GM19351 (cell line): ENCODE measurements around the gene NAT16.
A peak's percentile ranks its signal among the peaks of the same experiment; 100 is the strongest.

Experiments used
- ATAC-seq: cut with Tn5 transposase; IDR thresholded peaks from one replicate; pipeline ENCODE4 v1.9.1; 2021; ENCODE audit warnings: mild to moderate bottlenecking, moderate library complexity; ENCODE audit not compliant: unreplicated experiment

Gene NAT16

DNA sequence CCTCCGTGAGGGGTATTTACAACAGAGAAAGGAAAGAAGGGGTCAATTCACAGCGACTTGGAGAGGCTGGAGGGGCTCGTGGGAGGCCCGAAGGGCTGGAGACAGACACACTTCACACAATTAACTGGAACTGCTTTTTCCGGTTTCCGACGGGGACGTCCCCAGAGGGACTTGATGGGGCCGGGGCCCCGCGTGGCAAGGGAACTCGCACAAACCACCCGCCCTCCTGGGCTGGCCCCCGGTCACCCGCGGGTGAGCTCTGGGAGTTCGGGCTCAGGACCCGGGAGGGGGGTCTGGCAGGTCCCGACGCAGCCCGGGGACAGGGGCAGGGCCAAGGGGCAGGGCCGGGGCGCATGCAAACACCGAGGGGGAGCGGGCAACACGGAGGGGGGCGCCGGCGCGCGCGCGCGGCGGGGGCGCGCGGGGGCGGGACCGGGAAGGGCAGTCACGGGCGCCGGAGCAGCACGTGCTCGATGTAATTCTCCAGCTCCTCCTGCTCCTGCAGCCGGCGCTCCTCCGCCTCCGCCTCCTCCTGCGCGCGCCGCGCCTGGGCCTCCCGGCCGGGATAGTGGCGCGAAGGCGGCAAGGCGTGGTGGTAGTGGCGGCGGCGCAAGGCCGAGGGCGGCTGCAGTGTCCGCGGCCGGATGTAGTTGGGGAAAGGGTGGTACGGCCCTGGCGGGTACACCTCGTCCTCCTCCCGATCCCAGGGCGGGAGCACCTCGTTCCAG lies 17.4 kb downstream of the NAT16 start:
- ATAC-seq: no peak

DNA sequence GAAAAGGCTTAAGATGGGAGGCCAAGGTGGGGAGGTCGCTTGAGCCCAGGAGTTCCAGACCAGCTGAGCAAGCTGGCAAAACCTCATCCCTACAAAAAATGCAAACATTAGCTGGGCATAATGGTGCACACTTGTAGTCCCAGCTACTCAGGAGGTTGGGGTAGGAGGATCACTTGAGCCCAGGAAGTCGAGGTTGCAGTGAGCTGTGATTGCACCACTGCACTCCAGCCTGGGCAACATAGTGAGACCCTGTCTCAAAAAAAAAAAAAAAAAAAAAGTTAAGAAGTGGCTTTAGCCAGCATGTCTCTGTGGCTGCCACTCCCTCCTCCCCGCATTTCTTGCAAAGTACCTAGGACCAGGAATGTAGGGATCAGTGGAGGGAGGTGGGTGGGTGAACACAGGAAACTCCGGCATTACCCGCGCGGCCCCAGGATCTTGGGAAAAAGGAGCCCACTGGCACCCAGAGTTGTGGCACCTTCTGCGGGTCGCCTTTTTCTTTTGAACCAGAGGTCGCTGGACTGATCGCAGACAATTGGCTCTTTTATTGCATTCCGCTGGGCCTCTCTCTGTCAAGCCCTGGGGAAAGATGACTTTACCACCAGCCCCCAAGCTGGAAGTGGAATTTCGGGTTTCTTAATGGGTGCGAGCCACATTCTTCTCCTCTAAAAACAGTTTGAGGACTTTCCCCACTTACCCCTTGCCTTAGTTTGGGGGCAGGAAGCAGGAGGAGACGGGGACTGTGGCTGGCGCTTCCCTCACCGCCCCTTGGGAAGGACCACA lies 18.2 kb downstream of the NAT16 start:
- no peak for ATAC-seq

DNA sequence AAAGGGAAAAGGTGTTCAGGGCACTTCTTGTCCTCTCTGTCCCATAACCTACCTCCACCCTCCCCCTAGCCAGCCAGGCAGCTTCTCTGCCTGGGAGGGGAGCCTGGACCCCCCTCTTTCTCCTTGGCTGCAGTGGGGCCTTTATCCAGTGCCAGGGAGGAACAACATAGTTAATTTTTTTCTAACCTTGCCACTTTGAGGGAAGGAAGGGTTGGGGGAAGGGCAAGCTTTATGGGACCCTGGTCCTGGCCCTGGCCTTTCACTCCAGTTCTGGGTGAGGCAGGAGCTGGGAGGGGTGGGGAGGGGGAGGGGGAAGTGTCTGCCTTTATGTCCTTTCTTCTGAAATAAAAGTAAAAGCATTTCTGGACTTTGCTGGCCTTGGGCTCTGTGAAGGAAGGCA lies 19.2 kb downstream of the NAT16 start:
- no peak for ATAC-seq

DNA sequence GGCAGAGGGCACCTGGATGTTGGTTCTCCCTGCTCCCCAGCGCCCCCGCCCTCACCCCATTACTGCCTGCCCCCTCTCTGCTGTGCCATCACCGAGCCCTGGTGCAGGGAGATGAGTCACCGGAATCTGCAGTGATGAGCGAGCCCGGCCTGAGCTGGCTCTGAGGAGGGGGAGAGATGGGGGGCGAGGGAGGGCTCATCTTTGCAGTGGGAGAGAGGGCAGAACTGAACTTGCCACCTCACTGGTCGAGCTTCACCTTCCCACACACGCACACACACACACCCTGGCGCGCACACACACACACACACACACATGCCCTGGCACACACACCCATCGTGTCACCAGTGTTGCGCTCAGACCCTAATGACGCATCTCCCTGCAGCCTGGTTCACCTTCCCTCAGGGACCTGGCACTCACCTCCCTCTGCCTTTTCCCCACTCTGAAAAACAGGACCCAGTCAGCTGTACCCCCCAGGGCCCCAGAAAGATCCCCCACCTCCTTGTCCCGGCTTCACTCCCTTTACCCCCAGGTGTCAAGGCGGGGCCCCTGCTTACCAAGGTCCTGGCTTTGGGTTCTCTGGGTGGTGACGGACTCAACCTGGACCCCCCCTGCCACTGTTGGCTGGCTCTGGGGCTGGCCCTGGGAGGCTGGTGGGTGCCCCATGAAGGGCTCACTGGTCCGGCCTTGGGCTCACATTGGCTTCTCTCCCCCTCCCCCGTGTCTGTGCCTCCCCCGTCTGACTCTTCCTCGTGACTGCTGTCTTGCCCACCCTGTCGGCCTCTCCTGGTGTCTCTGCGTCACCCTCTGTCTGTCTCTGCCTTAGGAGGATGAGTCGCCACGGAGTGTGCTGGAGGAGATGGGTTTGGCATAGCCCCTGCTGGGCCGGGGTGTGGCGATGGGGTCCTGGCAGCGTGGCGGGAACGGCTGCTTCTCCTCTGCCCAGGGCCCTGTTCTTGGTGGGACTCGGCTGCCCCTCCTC lies 20.1 kb downstream of the NAT16 start:
- no peak for ATAC-seq

DNA sequence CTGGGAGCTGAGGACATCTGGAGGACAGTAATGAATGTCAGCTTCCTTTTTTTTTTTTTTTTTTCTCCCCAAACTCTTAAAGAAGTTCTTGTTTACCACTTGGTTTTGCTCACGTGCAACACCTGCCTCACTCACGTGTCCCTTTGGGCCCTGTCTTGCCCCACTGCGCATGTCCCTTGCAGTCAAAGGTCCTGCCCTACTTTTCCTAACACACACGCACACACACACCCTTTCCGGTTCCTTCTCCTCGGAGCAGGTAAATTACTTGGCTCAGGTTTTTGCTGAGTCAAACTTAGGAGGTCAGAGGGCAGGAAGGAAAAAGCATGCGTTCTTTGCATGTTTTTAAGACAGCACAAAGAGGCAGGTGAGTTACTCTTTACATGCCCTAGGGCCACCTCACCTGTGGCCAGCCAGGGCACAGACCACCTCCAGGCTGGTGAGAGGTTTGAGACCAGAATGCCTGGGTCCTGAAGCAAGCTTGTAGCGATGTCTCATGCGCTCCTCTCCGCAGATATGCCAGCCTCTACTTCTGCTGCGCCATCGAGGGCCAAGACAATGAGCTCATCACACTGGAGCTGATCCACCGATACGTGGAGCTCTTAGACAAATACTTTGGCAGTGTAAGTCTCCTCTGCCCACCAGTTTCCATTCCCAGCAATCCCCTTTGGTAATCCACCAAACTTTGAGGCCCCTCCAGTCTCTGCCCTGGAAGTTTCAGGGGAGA lies 23.1 kb downstream of the NAT16 start:
- ATAC-seq: no peak

DNA sequence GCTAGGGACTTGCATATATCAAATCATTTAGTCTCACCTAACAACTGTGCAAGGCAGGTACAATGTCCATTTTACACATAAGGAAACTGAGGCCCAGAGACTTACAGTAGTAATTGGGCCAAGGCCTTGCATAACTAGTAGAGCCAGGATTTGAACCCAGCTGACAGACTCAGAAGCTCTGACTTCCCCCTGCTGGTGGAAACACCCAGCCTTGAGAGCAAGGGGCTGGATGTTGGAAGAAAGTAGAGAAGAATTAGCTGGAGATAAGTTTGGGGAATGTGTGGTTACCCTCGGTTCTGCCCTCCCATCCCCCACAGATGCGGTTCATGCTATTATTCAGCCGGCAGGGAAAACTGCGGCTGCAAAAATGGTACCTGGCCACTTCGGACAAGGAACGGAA lies 23.8 kb downstream of the NAT16 start:
- no peak for ATAC-seq

DNA sequence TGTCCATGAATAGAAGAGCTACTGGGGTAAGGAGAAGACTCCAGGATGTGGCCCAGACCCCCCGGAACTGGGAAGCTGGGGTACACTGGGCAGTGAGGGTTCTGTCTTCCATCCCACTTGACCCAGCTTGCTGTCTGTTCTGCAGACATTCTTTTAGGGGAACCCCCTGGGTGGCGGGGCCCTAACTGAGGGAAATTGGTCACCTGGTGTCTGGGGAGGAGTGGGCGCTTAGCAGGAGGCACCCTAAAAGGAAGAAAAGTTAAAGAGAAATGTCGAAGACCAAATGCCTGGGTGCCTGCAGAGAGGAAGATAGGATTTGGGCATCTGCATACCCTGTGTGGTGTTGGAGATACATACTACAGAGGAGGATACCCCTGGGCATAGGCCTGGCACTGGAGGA lies 24.8 kb downstream of the NAT16 start:
- no peak for ATAC-seq

DNA sequence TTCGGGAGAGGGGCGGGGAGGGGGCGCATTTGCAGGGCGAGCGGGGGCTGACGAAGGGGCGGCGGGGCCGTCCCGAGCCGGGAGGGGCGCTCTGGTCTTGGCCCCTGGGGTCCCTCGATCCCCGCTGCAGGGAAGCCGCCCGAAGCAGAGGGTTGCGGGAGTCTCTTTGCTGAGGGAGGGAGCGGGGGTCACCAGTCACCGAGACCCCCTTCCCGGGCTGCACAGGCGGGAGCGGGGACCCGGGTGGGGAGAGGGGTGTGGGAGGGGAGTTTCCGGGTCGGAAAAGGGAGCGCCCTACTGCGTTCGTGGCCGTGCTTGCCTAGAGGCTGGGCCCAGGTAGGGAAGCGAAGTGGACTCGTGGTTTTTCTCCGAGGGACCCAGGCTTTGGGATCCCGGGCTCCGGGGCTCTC lies 25.4 kb downstream of the NAT16 start:
- peak; percentile 33 for ATAC-seq

DNA sequence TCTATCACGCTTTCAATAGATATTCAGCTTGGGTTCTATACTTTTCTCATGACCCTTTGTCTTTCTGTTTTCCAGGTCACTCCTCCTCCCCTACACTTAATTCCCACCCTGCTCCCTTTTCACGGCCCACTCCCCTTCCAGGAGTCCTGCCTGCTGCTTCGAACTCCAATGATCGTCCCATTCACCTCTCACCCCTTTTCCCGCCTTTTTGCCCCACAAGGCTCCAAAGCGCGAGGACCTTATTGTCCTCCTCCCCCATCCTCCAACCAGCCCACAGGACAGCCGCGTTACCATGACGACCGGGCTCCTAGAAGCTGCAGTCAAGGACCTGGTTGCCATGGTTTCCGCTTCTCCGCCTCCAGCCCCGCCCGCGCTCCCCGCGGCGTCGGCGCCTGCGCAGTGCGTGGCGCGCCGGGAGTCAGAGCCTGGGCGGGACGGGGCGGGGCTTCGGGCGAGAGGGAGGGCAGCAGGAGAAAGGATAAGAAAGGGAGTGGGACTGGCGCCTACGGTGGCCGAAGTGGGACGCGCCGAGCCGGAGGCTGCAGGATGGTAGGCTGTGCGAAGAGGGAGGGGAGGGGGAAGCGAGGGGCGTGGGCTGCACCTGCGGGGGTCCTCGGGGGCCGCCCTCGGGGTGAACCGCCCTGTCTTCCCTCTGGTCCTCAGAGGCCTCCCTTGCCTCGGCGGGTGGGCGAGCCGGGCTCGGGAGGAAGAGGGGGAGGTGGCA lies 26.0 kb downstream of the NAT16 start, which contains the start of gene AP1S1:
AP1S1 (plus strand) TSS at position 508 of the 724 bp plus-strand sequence; CDS start at position 547, 39 bp downstream.
- ATAC-seq: peak; percentile 82

DNA sequence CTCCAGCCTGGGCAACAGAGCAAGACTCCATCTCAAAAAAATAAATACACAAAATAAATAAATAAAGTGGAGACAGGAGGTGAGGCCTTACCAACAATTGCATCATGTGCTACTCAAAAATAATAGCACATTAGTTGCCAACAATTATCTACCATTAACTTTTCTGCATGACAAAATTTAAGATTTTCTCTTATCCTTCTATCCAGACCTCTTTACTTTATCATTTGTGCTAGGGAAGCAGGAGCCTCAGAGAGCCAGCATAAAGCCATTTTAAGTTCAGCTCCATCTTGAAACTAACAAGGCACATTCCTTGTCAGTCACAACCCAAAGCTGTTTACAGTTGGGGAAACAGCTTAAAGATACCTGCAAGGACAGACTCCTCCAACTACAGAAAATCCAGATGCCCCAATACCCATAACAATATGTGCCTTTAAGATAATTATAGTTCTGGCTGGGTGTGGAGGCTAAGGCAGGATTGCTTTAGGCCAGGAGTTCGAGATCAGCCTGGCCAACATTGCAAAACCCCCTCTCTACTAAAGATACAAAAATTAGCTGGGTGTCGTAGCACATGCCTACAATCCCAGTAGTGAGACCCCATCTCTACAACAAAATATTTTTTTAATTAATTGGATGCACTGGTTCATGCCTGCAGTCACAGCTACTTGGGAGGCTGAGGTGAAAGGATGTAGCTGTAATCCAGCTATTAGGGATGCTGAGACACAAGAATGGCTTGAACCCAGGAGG lies 28.0 kb downstream of the NAT16 start:
- no peak for ATAC-seq

DNA sequence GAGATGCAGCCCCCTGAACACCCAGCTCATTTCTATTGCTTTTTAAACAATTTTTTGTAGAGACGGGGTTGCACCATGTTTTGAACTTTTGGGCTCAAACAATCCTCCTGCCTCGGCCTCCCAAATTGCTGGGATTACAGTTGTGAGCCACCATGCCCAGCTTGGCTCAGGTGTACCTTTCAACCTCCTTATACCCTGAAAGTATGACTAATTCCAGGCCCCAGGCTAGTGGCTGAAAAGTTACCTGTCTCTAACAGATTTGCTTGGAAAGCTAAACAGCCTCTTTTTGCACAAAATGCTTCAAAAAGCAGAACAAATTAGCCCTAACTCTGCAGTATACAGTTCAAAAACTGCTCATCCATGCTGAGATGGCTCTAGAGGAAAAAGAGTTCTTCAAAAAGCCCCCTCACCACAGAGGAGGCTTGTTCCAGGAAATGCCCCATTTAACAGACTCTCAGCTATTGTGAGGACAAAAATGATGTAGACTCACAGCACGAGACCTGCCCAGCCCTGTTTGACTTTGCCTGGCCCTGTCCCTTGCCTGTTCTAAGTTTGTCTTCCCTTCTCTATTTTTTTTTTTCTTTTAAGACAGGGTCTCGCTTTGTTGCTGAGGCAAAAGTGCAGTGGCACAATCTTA lies 39.2 kb downstream of the NAT16 start:
- no peak for ATAC-seq

DNA sequence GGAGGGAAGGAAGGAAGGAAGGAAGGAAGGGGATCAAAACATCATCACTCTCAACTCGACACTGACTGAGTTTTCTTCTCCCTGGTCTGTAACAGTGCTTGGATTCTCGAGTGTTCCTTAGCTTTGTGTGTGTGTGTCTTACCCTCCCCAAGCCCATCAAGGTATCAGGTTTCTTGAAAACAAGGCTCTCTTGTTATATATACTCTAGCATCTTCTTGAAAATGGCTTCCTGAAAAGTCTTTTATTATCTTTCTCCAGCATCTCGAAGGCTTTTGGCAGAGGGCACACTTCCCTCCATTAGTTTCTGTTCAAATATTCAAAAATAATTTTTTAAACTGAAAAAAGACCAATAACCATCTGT lies 39.8 kb downstream of the NAT16 start:
- ATAC-seq: no peak

DNA sequence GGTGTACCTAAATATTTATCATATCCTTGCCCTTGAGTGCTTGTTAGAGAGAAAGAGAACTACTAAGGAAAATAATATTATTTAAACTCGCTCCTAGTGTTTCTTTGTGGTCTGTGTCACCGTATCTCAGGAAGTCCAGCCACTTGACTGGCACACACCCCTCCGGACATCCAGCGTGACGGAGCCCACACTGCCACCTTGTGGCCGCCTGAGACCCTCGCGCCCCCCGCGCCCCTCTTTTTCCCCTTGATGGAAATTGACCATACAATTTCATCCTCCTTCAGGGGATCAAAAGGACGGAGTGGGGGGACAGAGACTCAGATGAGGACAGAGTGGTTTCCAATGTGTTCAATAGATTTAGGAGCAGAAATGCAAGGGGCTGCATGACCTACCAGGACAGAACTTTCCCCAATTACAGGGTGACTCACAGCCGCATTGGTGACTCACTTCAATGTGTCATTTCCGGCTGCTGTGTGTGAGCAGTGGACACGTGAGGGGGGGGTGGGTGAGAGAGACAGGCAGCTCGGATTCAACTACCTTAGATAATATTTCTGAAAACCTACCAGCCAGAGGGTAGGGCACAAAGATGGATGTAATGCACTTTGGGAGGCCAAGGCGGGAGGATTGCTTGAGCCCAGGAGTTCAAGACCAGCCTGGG lies 41.8 kb downstream of the NAT16 start:
- peak; percentile 75 for ATAC-seq

DNA sequence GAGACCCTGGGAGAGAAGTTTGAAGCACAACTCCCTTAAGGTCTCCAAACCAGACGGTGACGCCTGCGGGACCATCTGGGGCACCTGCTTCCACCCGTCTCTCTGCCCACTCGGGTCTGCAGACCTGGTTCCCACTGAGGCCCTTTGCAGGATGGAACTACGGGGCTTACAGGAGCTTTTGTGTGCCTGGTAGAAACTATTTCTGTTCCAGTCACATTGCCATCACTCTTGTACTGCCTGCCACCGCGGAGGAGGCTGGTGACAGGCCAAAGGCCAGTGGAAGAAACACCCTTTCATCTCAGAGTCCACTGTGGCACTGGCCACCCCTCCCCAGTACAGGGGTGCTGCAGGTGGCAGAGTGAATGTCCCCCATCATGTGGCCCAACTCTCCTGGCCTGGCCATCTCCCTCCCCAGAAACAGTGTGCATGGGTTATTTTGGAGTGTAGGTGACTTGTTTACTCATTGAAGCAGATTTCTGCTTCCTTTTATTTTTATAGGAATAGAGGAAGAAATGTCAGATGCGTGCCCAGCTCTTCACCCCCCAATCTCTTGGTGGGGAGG lies 42.4 kb downstream of the NAT16 start:
- no peak for ATAC-seq

DNA sequence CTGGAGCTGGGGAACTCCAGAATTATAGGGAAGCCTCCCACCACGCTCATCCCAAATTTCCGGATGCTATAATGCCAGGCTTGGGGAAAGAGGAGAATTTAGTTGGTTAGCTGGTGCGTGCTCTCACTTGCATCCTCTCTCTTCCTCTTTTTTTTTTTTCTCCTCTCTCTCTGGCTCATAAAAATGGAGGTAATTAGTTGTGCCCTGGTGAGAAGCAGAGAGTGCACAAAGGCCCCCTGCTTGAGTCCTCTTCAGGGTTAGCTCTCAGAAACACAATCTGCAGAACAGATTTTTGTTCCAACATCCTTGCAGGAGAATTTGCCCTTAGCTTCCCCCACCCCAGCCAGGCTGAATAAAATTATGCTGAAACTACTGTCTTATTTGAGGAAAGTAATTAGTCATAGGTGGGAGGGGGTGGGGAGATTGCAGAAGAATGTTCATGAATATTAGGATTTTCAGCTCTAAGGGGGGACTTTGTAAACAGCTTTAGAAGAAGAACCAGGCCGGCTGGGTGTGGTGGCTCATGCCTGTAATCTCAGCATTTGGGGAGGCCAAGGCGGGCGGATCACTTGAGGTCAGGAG lies 45.6 kb downstream of the NAT16 start:
- no peak for ATAC-seq

DNA sequence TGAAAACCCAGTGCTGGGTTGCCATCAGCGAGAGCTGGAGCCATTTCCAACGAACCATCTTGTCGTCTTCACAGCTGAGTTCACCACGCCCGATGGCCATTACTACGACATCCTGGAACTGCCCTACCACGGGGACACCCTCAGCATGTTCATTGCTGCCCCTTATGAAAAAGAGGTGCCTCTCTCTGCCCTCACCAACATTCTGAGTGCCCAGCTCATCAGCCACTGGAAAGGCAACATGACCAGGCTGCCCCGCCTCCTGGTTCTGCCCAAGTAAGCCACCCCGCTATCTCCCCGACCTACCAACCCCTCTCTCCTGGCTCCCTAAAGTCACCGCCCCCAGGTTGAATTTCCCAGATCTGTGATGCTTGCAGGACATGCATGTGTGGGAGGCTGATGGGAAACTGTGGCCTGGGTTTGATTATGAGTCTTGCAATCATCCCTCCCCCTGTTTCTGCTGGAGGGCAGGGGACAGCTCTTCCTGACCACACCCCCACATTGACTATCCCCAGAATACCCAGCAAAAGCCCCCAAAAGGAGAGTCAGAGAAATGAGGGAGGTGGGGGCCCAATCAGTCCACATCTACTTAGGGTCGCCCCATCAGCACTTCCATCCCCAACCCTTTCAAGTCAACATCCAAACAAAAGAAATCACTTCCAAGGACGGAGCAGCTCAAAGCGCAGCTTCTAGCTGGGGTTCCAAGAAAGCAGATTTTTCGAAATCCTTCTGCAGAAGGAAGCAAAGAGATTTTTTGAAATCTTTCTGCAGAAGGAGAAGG lies 46.3 kb downstream of the NAT16 start:
- ATAC-seq: no peak
